Endodermal cell (in vitro differentiated cells): ENCODE results near the gene TRIM24. TPM values are rescaled to one million over a fixed set of nuclear protein-coding genes. Genes with fewer than 3 reads are reported as not detected.

Experiments used
- DNase-seq: peaks from one replicate; pipeline ENCODE4 v3.0.0-alpha.2; 2017
- H3K27ac ChIP-seq: 2 replicates; pipeline ENCODE4 v1.5.1; 2013; ENCODE audit warnings: mild to moderate bottlenecking, low read depth, low read length, moderate library complexity
- H3K27me3 ChIP-seq: 2 replicates; pipeline ENCODE4 v1.6.1; 2013; ENCODE audit warnings: mild to moderate bottlenecking, low read length, moderate library complexity; ENCODE audit not compliant: insufficient read depth, control insufficient read depth, poor library complexity, severe bottlenecking
- H3K36me3 ChIP-seq: 2 replicates; pipeline ENCODE4 v1.7.0; 2013; ENCODE audit warnings: mild to moderate bottlenecking, low read length, moderate library complexity; ENCODE audit not compliant: control insufficient read depth, insufficient read depth
- H3K4me1 ChIP-seq: one replicate; pipeline ENCODE4 v1.7.0; 2013; ENCODE audit warnings: low read length; ENCODE audit not compliant: control insufficient read depth, insufficient read depth
- H3K4me3 ChIP-seq: 2 replicates; pipeline ENCODE4 v1.5.1; 2013; ENCODE audit warnings: mild to moderate bottlenecking, low read length, moderate library complexity
- H3K9ac ChIP-seq: 2 replicates; pipeline ENCODE4 v1.6.1; 2013; ENCODE audit warnings: mild to moderate bottlenecking, low read length, moderate library complexity; ENCODE audit not compliant: poor library complexity, severe bottlenecking; ENCODE audit errors: extremely low read depth
- H3K9me3 ChIP-seq: 2 replicates; pipeline ENCODE4 v1.6.1; 2013; ENCODE audit warnings: mild to moderate bottlenecking, low read length, moderate library complexity; ENCODE audit not compliant: control insufficient read depth
- H3K27ac Mint-ChIP-seq: 2 replicates; pipeline ENCODE4 v1.8.0; 2020; ENCODE audit warnings: mixed read lengths
- H3K27me3 Mint-ChIP-seq: 2 replicates; pipeline ENCODE4 v1.8.0; 2021; ENCODE audit warnings: mild to moderate bottlenecking, mixed read lengths; ENCODE audit not compliant: insufficient read depth
- H3K36me3 Mint-ChIP-seq: 2 replicates; pipeline ENCODE4 v1.8.0; 2020; ENCODE audit warnings: low read depth, mixed read lengths
- H3K4me1 Mint-ChIP-seq: 2 replicates; pipeline ENCODE4 v1.8.0; 2020; ENCODE audit warnings: mixed read lengths
- H3K4me3 Mint-ChIP-seq: 2 replicates; pipeline ENCODE4 v1.8.0; 2020; ENCODE audit warnings: mild to moderate bottlenecking, moderate library complexity, mixed read lengths
- H3K9me3 Mint-ChIP-seq: 2 replicates; pipeline ENCODE4 v1.8.0; 2020; ENCODE audit warnings: mild to moderate bottlenecking, mixed read lengths
- WGBS, 2 experiments: methylation state at CpG; one replicate each; pipeline versions ENCODE4 v1.1.5 to v1.1.7; 2013; ENCODE audit warnings: missing lambda C conversion rate in 2 of 2, mixed read lengths in 1 of 2; ENCODE audit not compliant: insufficient coverage in 1 of 2, insufficient read length in 1 of 2; 5-methylcytosine and 5-hydroxymethylcytosine counted together
- total RNA-seq, 2 donors: library from RNA; stranded (reverse); fragmentation: NEBNext Ultra II Directional in 1 of 2; extraction: Animal tissue kit (Norgen Biotek cat#: 25700) in 1 of 2; gene quantifications; 2 replicates in 1 of 2; 3 replicates in 1 of 2; pipeline ENCODE4 v1.2.1, GENCODE V29; 2021
- TF ChIP-seq, protein P1 (sequence below): fragments of 200-600 bp; sonication (generic); conservative IDR thresholded peaks from 2 replicates; pipeline ENCODE4 v1.5.0; 2021; ENCODE audit warnings: antibody characterized with exemption, mild to moderate bottlenecking

TRIM24 gene
- total RNA-seq, 2 donors from 2014 or later: 62.1 to 70.1 TPM

DNA sequence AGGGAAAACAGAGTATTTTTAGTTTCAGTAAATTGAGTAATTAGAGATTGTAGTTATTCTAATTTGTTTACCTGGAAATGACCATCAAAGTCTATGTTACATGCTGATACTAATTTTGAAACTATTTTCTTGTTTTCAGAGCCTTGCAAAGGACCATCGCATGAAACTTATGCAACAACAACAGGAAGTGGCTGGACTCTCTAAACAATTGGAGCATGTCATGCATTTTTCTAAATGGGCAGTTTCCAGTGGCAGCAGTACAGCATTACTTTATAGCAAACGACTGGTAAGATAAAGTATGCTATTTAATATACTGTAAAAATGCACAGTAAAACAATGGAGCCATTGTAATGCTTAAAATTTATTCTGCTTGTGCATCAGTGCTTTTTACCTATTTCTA, 78.5 kb downstream of the TRIM24 start:
- H3K4me3 ChIP-seq: no peak overlapping the region
- H3K27ac ChIP-seq: no peak overlapping the region
- H3K4me3 Mint-ChIP-seq: no peak overlapping the region
- H3K4me1 Mint-ChIP-seq: no peaks in the 10 kb centered on the region
- peaks cover 40% of the 10 kb centered on the region for H3K9me3 Mint-ChIP-seq
- peaks cover 88% of the 10 kb centered on the region for H3K36me3 Mint-ChIP-seq
- H3K27me3 ChIP-seq: no peaks in the 10 kb centered on the region
- 88 to 93% methylated on average over 1 to 2 of the region's 2 CpGs for WGBS, 2 experiments
- DNase-seq: no peak
- H3K27ac Mint-ChIP-seq: no peak overlapping the region
- peaks cover 23% of the 10 kb centered on the region for H3K9me3 ChIP-seq
- TF ChIP-seq, protein P1, sequence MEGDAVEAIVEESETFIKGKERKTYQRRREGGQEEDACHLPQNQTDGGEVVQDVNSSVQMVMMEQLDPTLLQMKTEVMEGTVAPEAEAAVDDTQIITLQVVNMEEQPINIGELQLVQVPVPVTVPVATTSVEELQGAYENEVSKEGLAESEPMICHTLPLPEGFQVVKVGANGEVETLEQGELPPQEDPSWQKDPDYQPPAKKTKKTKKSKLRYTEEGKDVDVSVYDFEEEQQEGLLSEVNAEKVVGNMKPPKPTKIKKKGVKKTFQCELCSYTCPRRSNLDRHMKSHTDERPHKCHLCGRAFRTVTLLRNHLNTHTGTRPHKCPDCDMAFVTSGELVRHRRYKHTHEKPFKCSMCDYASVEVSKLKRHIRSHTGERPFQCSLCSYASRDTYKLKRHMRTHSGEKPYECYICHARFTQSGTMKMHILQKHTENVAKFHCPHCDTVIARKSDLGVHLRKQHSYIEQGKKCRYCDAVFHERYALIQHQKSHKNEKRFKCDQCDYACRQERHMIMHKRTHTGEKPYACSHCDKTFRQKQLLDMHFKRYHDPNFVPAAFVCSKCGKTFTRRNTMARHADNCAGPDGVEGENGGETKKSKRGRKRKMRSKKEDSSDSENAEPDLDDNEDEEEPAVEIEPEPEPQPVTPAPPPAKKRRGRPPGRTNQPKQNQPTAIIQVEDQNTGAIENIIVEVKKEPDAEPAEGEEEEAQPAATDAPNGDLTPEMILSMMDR: no peak
- H3K36me3 ChIP-seq: peaks cover 71% of the 10 kb centered on the region
- no peaks in the 10 kb centered on the region for H3K27me3 Mint-ChIP-seq
- no peaks in the 10 kb centered on the region for H3K4me1 ChIP-seq
- no peak overlapping the region for H3K9ac ChIP-seq

DNA sequence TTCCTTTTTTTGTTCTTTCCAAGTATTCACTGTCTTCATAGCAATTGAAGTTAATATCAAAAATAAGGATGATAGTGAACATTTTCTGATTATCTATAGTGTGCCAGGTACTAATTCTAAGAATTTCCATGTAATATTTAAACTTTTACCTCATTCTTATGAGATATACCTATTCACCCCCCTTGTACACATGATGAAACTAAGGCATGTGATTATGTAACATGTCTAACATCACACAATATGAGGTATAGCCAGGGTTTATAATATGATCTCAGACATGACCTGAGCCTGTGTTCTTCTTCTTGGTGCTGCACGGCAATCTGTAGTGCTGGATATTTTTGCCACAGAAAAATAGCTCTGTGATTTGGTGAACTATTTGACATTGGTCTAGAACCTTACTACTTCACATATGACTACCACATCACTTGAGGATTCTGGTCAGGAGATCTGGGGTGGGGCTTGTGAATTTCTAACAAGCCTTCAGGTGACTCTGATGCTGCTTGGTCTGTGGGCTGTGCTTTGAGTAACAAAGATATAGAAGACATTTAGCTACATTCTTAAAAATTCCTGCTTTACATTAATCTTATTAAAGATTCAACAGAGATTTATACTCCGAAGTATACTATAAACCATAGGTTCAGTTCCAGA, 79.1 kb downstream of the TRIM24 start:
- Histone ChIP-seq H3K9me3 (peaks cover 23% of the 10 kb centered on the region), H3K27ac (no peak overlapping the region), H3K36me3 (peaks cover 77% of the 10 kb centered on the region), H3K27me3 (no peaks in the 10 kb centered on the region), H3K9ac (no peak overlapping the region), H3K4me3 (no peak overlapping the region), H3K4me1 (no peaks in the 10 kb centered on the region)
- no peaks in the 10 kb centered on the region for H3K4me1 Mint-ChIP-seq
- no peak overlapping the region for H3K4me3 Mint-ChIP-seq
- 82 to 92% methylated on average over 2 of the region's 2 CpGs for WGBS, 2 experiments
- no peak overlapping the region for H3K27ac Mint-ChIP-seq
- peaks cover 87% of the 10 kb centered on the region for H3K36me3 Mint-ChIP-seq
- H3K9me3 Mint-ChIP-seq: peaks cover 35% of the 10 kb centered on the region
- TF ChIP-seq, protein P1: no peak
- H3K27me3 Mint-ChIP-seq: no peaks in the 10 kb centered on the region
- no peak for DNase-seq

DNA sequence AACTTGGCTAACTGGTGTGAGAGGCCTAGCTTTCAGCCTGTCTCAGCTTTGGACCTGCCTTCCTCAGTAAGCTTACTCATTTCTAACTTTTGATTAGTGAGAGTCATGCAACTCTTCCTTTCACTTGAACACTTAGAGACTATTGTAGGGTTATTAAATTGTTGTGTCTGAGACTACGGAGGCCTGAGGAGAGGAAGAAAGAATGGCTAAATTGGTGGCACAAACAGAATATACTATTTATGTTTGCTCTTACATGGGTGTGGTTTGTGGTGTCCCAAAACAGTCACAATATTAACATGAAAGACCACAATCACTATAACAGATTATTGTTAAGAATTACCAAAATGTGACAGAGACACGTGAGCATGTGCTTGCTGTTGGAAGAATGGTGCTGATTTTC, 82.1 kb downstream of the TRIM24 start:
- no peak overlapping the region for H3K4me3 Mint-ChIP-seq
- peaks cover 28% of the 10 kb centered on the region for H3K9me3 ChIP-seq
- H3K27ac Mint-ChIP-seq: no peak overlapping the region
- H3K27me3 ChIP-seq: no peaks in the 10 kb centered on the region
- H3K4me1 ChIP-seq: no peaks in the 10 kb centered on the region
- 95% methylated on average over 2 of the region's 2 CpGs; no CpG with 5 or more reads in 1 of the 2 experiments for WGBS, 2 experiments
- peaks cover 99% of the 10 kb centered on the region for H3K36me3 ChIP-seq
- H3K9ac ChIP-seq: no peak overlapping the region
- H3K27me3 Mint-ChIP-seq: no peaks in the 10 kb centered on the region
- no peak overlapping the region for H3K4me3 ChIP-seq
- no peak overlapping the region for H3K27ac ChIP-seq
- TF ChIP-seq, protein P1: no peak
- peaks cover 86% of the 10 kb centered on the region for H3K36me3 Mint-ChIP-seq
- no peak for DNase-seq
- H3K4me1 Mint-ChIP-seq: no peaks in the 10 kb centered on the region
- H3K9me3 Mint-ChIP-seq: peaks cover 7% of the 10 kb centered on the region
